H9 (cell line): ENCODE measurements around the gene FBXO2. TPM values are rescaled to one million over a fixed set of nuclear protein-coding genes. Genes with fewer than 3 reads are reported as not detected.

Experiments
- DNase-seq: peaks from one replicate; pipeline ENCODE4 v3.0.0-alpha.2; 2017
- H2AFZ ChIP-seq: one replicate; pipeline ENCODE4 v1.6.1; 2013; ENCODE audit warnings: mild to moderate bottlenecking, low read length, control low read depth, moderate library complexity
- H2AK5ac ChIP-seq: 2 replicates; pipeline ENCODE4 v1.6.1; 2013; ENCODE audit warnings: low read length, control low read depth, mixed read lengths; ENCODE audit not compliant: insufficient read length
- H2BK120ac ChIP-seq: one replicate; pipeline ENCODE4 v1.6.1; 2013; ENCODE audit warnings: low read depth, mild to moderate bottlenecking, low read length, control low read depth, inconsistent platforms; ENCODE audit not compliant: poor library complexity, severe bottlenecking
- H2BK12ac ChIP-seq: 2 replicates; pipeline ENCODE4 v1.6.1; 2013; ENCODE audit warnings: low read length, control low read depth, mixed read lengths, low read depth; ENCODE audit not compliant: insufficient read length
- H2BK15ac ChIP-seq: 2 replicates; pipeline ENCODE4 v1.6.1; 2013; ENCODE audit warnings: low read depth, low read length, control low read depth
- H2BK20ac ChIP-seq: one replicate; pipeline ENCODE4 v1.6.1; 2013; ENCODE audit warnings: low read depth, mild to moderate bottlenecking, low read length, control low read depth, inconsistent platforms; ENCODE audit not compliant: poor library complexity, severe bottlenecking
- H2BK5ac ChIP-seq: 2 replicates; pipeline ENCODE4 v1.6.1; 2013; ENCODE audit warnings: low read length, control low read depth, mixed read lengths; ENCODE audit not compliant: insufficient read length
- H3K14ac ChIP-seq: 2 replicates; pipeline ENCODE4 v1.6.1; 2013; ENCODE audit warnings: low read length, control low read depth; ENCODE audit not compliant: insufficient read depth
- H3K18ac ChIP-seq: 2 replicates; pipeline ENCODE4 v1.6.1; 2013; ENCODE audit warnings: low read depth, mild to moderate bottlenecking, mixed read lengths, low read length, control low read depth; ENCODE audit not compliant: insufficient read length
- H3K23ac ChIP-seq: 2 replicates; pipeline ENCODE4 v1.6.1; 2013; ENCODE audit warnings: low read length, control low read depth, mixed read lengths, low read depth; ENCODE audit not compliant: insufficient read length
- H3K23me2 ChIP-seq: 2 replicates; pipeline ENCODE4 v1.6.1; 2013; ENCODE audit warnings: low read depth, mild to moderate bottlenecking, mixed read lengths, low read length, control low read depth; ENCODE audit not compliant: insufficient read length, poor library complexity, severe bottlenecking
- H3K27ac ChIP-seq: 2 replicates; pipeline ENCODE4 v1.5.1; 2013; ENCODE audit warnings: low read length, control low read depth, mixed read lengths, low read depth; ENCODE audit not compliant: insufficient read length
- H3K27me3 ChIP-seq: 2 replicates; pipeline ENCODE4 v1.6.1; 2013; ENCODE audit warnings: low read length, control low read depth, inconsistent platforms; ENCODE audit not compliant: insufficient read depth
- H3K4ac ChIP-seq: 2 replicates; pipeline ENCODE4 v1.6.1; 2013; ENCODE audit warnings: low read depth, mild to moderate bottlenecking, control low read depth, inconsistent platforms, low read length, moderate library complexity
- H3K4me1 ChIP-seq: 2 replicates; pipeline ENCODE4 v1.6.1; 2013; ENCODE audit warnings: low read length, control low read depth, inconsistent platforms; ENCODE audit not compliant: insufficient read depth
- H3K4me2 ChIP-seq: 2 replicates; pipeline ENCODE4 v1.6.1; 2013; ENCODE audit warnings: low read length, control low read depth, mixed read lengths; ENCODE audit not compliant: insufficient read length, insufficient read depth
- H3K56ac ChIP-seq: 2 replicates; pipeline ENCODE4 v1.6.1; 2013; ENCODE audit warnings: low read depth, mild to moderate bottlenecking, mixed read lengths, low read length, control low read depth; ENCODE audit not compliant: insufficient read length
- H3K79me1 ChIP-seq: 2 replicates; pipeline ENCODE4 v1.6.1; 2013; ENCODE audit warnings: low read depth, mild to moderate bottlenecking, moderate library complexity, low read length, control low read depth, inconsistent platforms; ENCODE audit not compliant: insufficient read depth, poor library complexity, severe bottlenecking
- H3K79me2 ChIP-seq: 2 replicates; pipeline ENCODE4 v1.6.1; 2013; ENCODE audit warnings: low read length, control low read depth, inconsistent platforms; ENCODE audit not compliant: insufficient read depth
- H3K9ac ChIP-seq: 2 replicates; pipeline ENCODE4 v1.6.1; 2013; ENCODE audit warnings: low read length, control low read depth, mixed read lengths; ENCODE audit not compliant: insufficient read length; ENCODE audit errors: extremely low read depth
- H3K9me3 ChIP-seq: one replicate; pipeline ENCODE4 v1.6.1; 2013; ENCODE audit warnings: low read depth, low read length, inconsistent platforms; ENCODE audit not compliant: control insufficient read depth
- H3T11ph ChIP-seq: one replicate; pipeline ENCODE4 v1.6.1; 2013; ENCODE audit warnings: mild to moderate bottlenecking, low read length, control low read depth, inconsistent platforms
- H4K20me1 ChIP-seq: one replicate; pipeline ENCODE4 v1.6.1; 2013; ENCODE audit not compliant: control insufficient read depth, insufficient read length, insufficient read depth
- H4K5ac ChIP-seq: 2 replicates; pipeline ENCODE4 v1.6.1; 2013; ENCODE audit warnings: low read depth, mild to moderate bottlenecking, mixed read lengths, low read length, control low read depth; ENCODE audit not compliant: insufficient read length
- H4K8ac ChIP-seq: replicated peaks from 2 replicates; pipeline ENCODE4 v1.6.1; 2013; ENCODE audit warnings: low read length, control low read depth, mixed read lengths, low read depth; ENCODE audit not compliant: insufficient read length
- H4K91ac ChIP-seq: 2 replicates; pipeline ENCODE4 v1.6.1; 2013; ENCODE audit warnings: low read depth, mild to moderate bottlenecking, moderate library complexity, mixed read lengths, low read length, control low read depth; ENCODE audit not compliant: insufficient read length
- H3K27ac Mint-ChIP-seq, 3 experiments: 2 replicates in 2 of 3; 3 replicates in 1 of 3; pipeline ENCODE4 v1.8.0; 2020 to 2021; ENCODE audit warnings: mixed read lengths in 3 of 3, mild to moderate bottlenecking in 1 of 3, moderate library complexity in 1 of 3
- H3K27me3 Mint-ChIP-seq: 2 replicates; pipeline ENCODE4 v1.8.0; 2021; ENCODE audit warnings: low read depth, mild to moderate bottlenecking, moderate library complexity, mixed read lengths
- H3K36me3 Mint-ChIP-seq, 3 experiments: 2 replicates in 2 of 3; 3 replicates in 1 of 3; pipeline ENCODE4 v1.8.0; 2020 to 2021; ENCODE audit warnings: low read depth in 3 of 3, mixed read lengths in 3 of 3; ENCODE audit not compliant: insufficient read depth in 1 of 3
- H3K4me1 Mint-ChIP-seq, 2 experiments: 2 replicates each; pipeline ENCODE4 v1.8.0; 2020; ENCODE audit warnings: mixed read lengths in 2 of 2
- H3K4me3 Mint-ChIP-seq, 2 experiments: 2 replicates in 1 of 2; 3 replicates in 1 of 2; pipeline ENCODE4 v1.8.0; 2020 to 2021; ENCODE audit warnings: mild to moderate bottlenecking in 2 of 2, mixed read lengths in 2 of 2, moderate library complexity in 1 of 2
- H3K9me3 Mint-ChIP-seq, 2 experiments: 2 replicates in 1 of 2; 3 replicates in 1 of 2; pipeline ENCODE4 v1.8.0; 2020; ENCODE audit warnings: mild to moderate bottlenecking in 2 of 2, mixed read lengths in 2 of 2, moderate library complexity in 1 of 2
- WGBS: extraction: QIAGEN DNeasy Blood & Tissue Kit; methylation state at CpG from one replicate; pipeline ENCODE4 v1.1.7; 2013; ENCODE audit warnings: missing lambda C conversion rate, low lambda C conversion rate, mixed read lengths; ENCODE audit not compliant: insufficient read length; ENCODE audit errors: extremely low coverage; 5-methylcytosine and 5-hydroxymethylcytosine counted together
- total RNA-seq: library from RNA; stranded (reverse); gene quantifications from 2 replicates; pipeline ENCODE4 v1.2.1, GENCODE V29; 2021
- TF ChIP-seq, protein P1 (sequence below): fragments of 200-600 bp; sonication (generic); conservative IDR thresholded peaks from 3 replicates; pipeline ENCODE4 v1.8.0; 2021; ENCODE audit warnings: antibody characterized with exemption, mild to moderate bottlenecking

FBXO2 gene
- total RNA-seq, 1 experiment from 2014 or later = 28.9 TPM

DNA sequence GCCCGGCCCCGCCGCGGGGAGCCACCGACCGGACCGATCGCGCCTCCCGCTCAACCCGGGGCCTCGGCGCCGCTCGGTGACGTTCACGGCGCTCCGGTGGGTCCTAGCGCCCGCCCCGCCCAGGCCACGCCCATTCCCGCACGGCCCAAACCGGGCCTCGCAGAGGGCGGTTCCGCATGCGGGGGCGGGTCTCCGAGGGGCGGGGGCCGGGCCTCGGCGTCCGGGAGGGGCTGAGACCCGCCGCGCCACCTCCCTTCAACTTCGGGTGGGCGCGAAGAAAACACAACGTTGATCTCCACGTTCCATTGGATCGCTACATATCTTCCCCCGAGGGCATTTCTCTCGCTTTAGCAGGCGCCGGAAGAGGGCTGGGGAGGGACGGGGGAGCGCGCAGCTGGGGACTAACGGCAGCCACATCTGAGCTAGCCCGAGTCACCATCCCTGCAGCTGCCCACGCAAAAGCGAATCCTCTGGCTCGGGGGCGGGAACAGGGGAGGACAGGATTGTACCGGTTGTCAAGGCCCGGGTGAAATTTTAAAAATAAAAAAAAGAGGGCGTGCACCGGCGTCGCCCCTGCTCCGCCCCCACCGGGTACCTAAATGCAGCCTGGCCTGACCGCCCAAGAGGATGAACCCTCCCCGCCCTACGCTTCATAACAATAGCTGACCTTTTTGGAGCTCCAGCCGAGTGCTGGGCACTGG, 27.0 kb upstream of the FBXO2 start, which contains the start of gene MAD2L2:
Gene MAD2L2, minus strand, starts transcription at position 78 of the 701 bp plus-strand sequence. CDS start 547 bp downstream, outside the sequence.
- H3K18ac ChIP-seq = peak within 1 kb of the TSS; percentile 18
- no peak within 1 kb of the TSS for H3K4ac ChIP-seq
- no peak within 1 kb of the TSS for H3T11ph ChIP-seq
- H2BK15ac ChIP-seq = no peak within 1 kb of the TSS
- H3K4me1 Mint-ChIP-seq = peaks cover 50 to 63% of the 10 kb centered on the region in 2 experiments
- H3K27ac ChIP-seq = peak within 1 kb of the TSS; percentile 99
- no peaks in the 10 kb centered on the region for H3K9me3 ChIP-seq
- peaks cover 18 to 41% (median 40%) of the 10 kb centered on the region in 3 experiments for H3K36me3 Mint-ChIP-seq
- no peaks in the 10 kb centered on the region for H3K27me3 ChIP-seq
- H3K27me3 Mint-ChIP-seq = no peaks in the 10 kb centered on the region
- TF ChIP-seq, protein P1, sequence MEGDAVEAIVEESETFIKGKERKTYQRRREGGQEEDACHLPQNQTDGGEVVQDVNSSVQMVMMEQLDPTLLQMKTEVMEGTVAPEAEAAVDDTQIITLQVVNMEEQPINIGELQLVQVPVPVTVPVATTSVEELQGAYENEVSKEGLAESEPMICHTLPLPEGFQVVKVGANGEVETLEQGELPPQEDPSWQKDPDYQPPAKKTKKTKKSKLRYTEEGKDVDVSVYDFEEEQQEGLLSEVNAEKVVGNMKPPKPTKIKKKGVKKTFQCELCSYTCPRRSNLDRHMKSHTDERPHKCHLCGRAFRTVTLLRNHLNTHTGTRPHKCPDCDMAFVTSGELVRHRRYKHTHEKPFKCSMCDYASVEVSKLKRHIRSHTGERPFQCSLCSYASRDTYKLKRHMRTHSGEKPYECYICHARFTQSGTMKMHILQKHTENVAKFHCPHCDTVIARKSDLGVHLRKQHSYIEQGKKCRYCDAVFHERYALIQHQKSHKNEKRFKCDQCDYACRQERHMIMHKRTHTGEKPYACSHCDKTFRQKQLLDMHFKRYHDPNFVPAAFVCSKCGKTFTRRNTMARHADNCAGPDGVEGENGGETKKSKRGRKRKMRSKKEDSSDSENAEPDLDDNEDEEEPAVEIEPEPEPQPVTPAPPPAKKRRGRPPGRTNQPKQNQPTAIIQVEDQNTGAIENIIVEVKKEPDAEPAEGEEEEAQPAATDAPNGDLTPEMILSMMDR = no peak
- no peak within 1 kb of the TSS for H3K23ac ChIP-seq
- no peak within 1 kb of the TSS for H4K5ac ChIP-seq
- peak within 1 kb of the TSS; percentile 47; the same call in 1 of the 2 replicates for H3K14ac ChIP-seq
- no peaks in the 10 kb centered on the region for H3K79me1 ChIP-seq
- no peaks in the 10 kb centered on the region for H3K9me3 Mint-ChIP-seq
- H3K4me3 Mint-ChIP-seq = peak within 1 kb of the TSS; percentile 84 to 90
- peak within 1 kb of the TSS; percentile 92 to 100 (median 99) for H3K27ac Mint-ChIP-seq
- no peak within 1 kb of the TSS for H4K91ac ChIP-seq
- no peak within 1 kb of the TSS for H2BK12ac ChIP-seq
- no peak within 1 kb of the TSS for H2BK5ac ChIP-seq
- H3K79me2 ChIP-seq = peaks cover 9% of the 10 kb centered on the region; the same call in 1 of the 2 replicates
- H3K4me1 ChIP-seq = peaks cover 18% of the 10 kb centered on the region; the same call in 1 of the 2 replicates
- H3K9ac ChIP-seq = peak within 1 kb of the TSS; percentile 69
- no CpG with 5 or more reads among the region's 71 CpGs for WGBS
- H2BK20ac ChIP-seq = no peak within 1 kb of the TSS
- H2AFZ ChIP-seq = no peak within 1 kb of the TSS
- H3K56ac ChIP-seq = no peak within 1 kb of the TSS
- no peaks in the 10 kb centered on the region for H4K20me1 ChIP-seq
- no peaks in the 10 kb centered on the region for H3K23me2 ChIP-seq
- H2BK120ac ChIP-seq = no peak within 1 kb of the TSS
- H3K4me2 ChIP-seq = peak within 1 kb of the TSS; percentile 65
- no peak within 1 kb of the TSS for H4K8ac ChIP-seq
- DNase-seq = peak; percentile 85
- no peak within 1 kb of the TSS for H2AK5ac ChIP-seq
